Ishikawa (cell line): Measurements from ENCODE around the gene CELSR2.

Experiments
- CEBPB ChIP-seq: IDR thresholded peaks from 2 replicates; pipeline ENCODE4 v1.6.1; 2012
- CREB1 ChIP-seq: IDR thresholded peaks from 2 replicates; pipeline ENCODE4 v1.6.1; 2012; ENCODE audit warnings: low read depth
- EGR1 ChIP-seq: IDR thresholded peaks from 2 replicates; pipeline ENCODE4 v1.6.1; 2012
- EP300 ChIP-seq: IDR thresholded peaks from 2 replicates; pipeline ENCODE4 v1.6.1; 2012; ENCODE audit warnings: borderline replicate concordance
- NFIC ChIP-seq: IDR thresholded peaks from 2 replicates; pipeline ENCODE4 v1.6.1; 2012
- RAD21 ChIP-seq: IDR thresholded peaks from 2 replicates; pipeline ENCODE4 v1.6.1; 2012; ENCODE audit warnings: low read depth
- TAF1 ChIP-seq: IDR thresholded peaks from 2 replicates; pipeline ENCODE4 v1.6.1; 2012; ENCODE audit warnings: low read depth, mild to moderate bottlenecking
- TCF12 ChIP-seq: IDR thresholded peaks from 2 replicates; pipeline ENCODE4 v1.6.1; 2012; ENCODE audit warnings: low read depth
- TEAD4 ChIP-seq: IDR thresholded peaks from 2 replicates; pipeline ENCODE4 v1.6.1; 2012
- YY1 ChIP-seq: IDR thresholded peaks from 2 replicates; pipeline ENCODE4 v1.6.1; 2012; ENCODE audit warnings: low read depth
- ZBTB7A ChIP-seq: IDR thresholded peaks from 2 replicates; pipeline ENCODE4 v1.6.1; 2012; ENCODE audit warnings: low read depth
- TF ChIP-seq, protein P1 (sequence below): IDR thresholded peaks from 2 replicates; pipeline ENCODE4 v1.6.1; 2012
- TF ChIP-seq, protein P2 (sequence below): IDR thresholded peaks from 2 replicates; pipeline ENCODE4 v1.6.1; 2012; ENCODE audit warnings: low read depth, mild to moderate bottlenecking
- TF ChIP-seq, protein P3 (sequence below): IDR thresholded peaks from 2 replicates; pipeline ENCODE4 v1.6.1; 2012

DNA sequence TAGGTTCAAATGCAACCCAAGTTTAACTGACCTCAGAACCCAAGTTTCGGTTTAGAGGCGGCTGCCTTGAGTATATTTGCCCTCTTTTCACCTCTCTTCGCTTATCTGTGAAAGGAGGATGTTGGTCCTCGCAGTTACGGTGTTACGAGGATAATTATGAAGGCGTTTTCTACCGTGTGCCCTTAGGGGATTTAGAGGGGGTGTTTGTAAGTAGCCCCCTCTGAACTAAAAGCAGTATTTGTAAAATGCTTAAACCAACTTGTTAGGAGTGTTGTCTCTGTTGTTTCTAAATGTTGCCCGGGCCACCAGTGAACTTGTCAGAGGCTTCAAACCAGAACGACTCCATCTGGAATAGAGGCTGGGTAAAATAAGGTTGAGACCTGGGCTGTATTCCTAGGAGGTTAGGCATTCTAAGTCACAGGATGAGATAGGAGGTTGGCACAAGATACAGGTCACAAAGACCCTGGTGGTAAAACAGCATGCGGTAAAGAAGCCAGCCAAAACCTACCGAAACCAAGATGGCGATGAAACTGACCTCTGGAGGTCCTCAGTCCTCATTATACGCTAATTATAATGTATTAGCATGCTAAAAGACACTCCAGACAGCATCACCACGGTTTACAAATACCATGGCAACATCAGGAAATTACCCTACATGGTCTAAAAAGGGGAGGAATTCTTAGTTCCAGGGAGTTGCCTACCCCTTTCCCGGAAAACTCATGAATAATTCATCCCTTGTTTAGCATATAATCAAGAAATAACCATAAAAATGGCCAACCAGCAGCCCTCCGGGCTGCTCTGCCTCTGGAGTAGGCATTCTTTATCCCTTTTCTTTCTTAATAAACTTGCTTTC is 34.6 kb downstream of the CELSR2 start:
- TF ChIP-seq EP300 (no peak), RAD21 (no peak), TCF12 (no peak), TEAD4 (no peak), CREB1 (no peak), TAF1 (no peak), CEBPB (no peak), NFIC (no peak), YY1 (no peak), ZBTB7A (no peak), EGR1 (no peak)
- TF ChIP-seq, protein P1, sequence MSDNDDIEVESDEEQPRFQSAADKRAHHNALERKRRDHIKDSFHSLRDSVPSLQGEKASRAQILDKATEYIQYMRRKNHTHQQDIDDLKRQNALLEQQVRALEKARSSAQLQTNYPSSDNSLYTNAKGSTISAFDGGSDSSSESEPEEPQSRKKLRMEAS = no peak
- TF ChIP-seq, protein P2, sequence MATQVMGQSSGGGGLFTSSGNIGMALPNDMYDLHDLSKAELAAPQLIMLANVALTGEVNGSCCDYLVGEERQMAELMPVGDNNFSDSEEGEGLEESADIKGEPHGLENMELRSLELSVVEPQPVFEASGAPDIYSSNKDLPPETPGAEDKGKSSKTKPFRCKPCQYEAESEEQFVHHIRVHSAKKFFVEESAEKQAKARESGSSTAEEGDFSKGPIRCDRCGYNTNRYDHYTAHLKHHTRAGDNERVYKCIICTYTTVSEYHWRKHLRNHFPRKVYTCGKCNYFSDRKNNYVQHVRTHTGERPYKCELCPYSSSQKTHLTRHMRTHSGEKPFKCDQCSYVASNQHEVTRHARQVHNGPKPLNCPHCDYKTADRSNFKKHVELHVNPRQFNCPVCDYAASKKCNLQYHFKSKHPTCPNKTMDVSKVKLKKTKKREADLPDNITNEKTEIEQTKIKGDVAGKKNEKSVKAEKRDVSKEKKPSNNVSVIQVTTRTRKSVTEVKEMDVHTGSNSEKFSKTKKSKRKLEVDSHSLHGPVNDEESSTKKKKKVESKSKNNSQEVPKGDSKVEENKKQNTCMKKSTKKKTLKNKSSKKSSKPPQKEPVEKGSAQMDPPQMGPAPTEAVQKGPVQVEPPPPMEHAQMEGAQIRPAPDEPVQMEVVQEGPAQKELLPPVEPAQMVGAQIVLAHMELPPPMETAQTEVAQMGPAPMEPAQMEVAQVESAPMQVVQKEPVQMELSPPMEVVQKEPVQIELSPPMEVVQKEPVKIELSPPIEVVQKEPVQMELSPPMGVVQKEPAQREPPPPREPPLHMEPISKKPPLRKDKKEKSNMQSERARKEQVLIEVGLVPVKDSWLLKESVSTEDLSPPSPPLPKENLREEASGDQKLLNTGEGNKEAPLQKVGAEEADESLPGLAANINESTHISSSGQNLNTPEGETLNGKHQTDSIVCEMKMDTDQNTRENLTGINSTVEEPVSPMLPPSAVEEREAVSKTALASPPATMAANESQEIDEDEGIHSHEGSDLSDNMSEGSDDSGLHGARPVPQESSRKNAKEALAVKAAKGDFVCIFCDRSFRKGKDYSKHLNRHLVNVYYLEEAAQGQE = no peak
- TF ChIP-seq, protein P3, sequence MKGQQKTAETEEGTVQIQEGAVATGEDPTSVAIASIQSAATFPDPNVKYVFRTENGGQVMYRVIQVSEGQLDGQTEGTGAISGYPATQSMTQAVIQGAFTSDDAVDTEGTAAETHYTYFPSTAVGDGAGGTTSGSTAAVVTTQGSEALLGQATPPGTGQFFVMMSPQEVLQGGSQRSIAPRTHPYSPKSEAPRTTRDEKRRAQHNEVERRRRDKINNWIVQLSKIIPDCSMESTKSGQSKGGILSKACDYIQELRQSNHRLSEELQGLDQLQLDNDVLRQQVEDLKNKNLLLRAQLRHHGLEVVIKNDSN = no peak
